IgD-negative memory B cell (primary cell): ENCODE results near the gene ZNF488. TPM values are rescaled to one million over a fixed set of nuclear protein-coding genes. Genes with fewer than 3 reads are reported as not detected.

Experiments used
- H3K27ac Mint-ChIP-seq, 3 donors: one replicate each; pipeline ENCODE4 v1.8.0; 2020 to 2022; ENCODE audit warnings: mild to moderate bottlenecking in 3 of 3, mixed read lengths in 3 of 3, moderate library complexity in 1 of 3
- H3K27me3 Mint-ChIP-seq: one replicate; pipeline ENCODE4 v1.8.0; 2021; ENCODE audit warnings: mixed read lengths
- H3K36me3 Mint-ChIP-seq: one replicate; pipeline ENCODE4 v1.8.0; 2020; ENCODE audit warnings: mild to moderate bottlenecking, mixed read lengths
- H3K4me1 Mint-ChIP-seq, 3 donors: one replicate each; pipeline ENCODE4 v1.8.0; 2020 to 2022; ENCODE audit warnings: mixed read lengths in 3 of 3, mild to moderate bottlenecking in 1 of 3
- H3K4me3 Mint-ChIP-seq, 4 donors: one replicate each; pipeline ENCODE4 v1.8.0; 2020 to 2022; ENCODE audit warnings: mild to moderate bottlenecking in 4 of 4, mixed read lengths in 4 of 4, moderate library complexity in 3 of 4
- H3K9me3 Mint-ChIP-seq, 3 donors: one replicate each; pipeline ENCODE4 v1.8.0; 2020 to 2021; ENCODE audit warnings: mixed read lengths in 3 of 3, mild to moderate bottlenecking in 1 of 3
- polyA plus RNA-seq: library from polyadenylated mRNA; unstranded; fragments of 300-500 nt; fragmentation: Illumina TruSeq; gene quantifications from one replicate; pipeline ENCODE4 v1.2.3, GENCODE V29; 2021

Gene ZNF488
- polyA plus RNA-seq, 1 donor from 2014 or later: not detected

DNA sequence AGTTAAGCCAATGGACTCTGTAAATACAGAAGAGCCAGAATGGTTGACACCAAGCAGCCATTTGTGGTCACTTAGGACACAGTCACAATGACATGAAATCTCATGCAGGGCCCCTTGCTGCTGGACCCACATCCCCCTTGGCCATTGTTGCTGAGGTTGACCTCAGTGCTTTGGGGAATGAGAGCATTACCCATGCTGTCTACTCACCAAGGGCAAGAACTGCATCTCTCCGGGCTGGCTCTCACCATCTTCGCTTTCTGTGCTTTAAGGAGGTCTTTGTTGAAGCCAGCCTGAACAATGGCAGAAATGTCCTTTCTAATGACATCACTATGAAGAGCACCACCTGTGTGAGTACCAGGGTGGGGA is 30.1 kb upstream of the ZNF488 start:
- Mint-ChIP-seq H3K36me3 (no peaks in the 10 kb centered on the region), H3K4me1 (peaks cover 0 to 2% (median 0%) of the 10 kb centered on the region in 3 donors), H3K4me3 (no peak overlapping the region), H3K27me3 (peaks cover 2% of the 10 kb centered on the region), H3K27ac (no peak overlapping the region), H3K9me3 (no peaks in the 10 kb centered on the region)

DNA sequence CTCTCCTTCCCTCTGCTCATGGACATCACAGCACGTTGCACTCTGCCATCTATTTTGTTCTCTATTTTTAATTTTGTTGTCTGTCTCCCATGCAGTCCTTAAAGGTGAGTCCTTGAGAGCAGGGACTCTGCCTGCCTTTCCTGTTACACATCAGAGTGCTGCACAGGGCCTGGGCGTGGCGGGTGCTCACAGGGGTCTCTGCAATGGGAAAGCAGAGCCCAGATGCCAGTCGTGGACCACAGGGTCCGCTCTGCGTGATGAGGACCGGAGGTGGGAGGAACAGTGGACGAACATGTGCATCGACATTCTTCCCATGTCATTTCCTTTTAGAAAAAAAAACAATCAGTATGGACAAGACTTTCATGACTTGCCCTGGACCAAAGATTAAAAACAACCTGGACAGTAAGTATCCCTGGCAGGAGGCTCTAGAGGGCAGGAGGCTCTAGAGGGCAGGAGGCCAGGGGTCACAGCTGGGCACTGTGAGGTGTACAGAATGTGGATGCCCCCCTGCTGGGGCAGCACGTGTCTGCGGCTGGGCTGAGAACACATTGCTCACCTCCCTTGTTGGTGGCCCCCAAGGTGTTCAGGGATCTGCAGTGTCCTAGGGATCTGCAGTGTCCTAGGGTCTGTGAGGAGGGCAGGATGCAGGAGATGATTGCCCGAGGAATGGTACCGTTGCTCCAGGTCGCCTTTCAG is 29.6 kb upstream of the ZNF488 start:
- Mint-ChIP-seq H3K4me1 (peaks cover 0 to 2% (median 0%) of the 10 kb centered on the region in 3 donors), H3K27me3 (no peaks in the 10 kb centered on the region), H3K36me3 (no peaks in the 10 kb centered on the region), H3K9me3 (no peaks in the 10 kb centered on the region), H3K4me3 (no peak overlapping the region), H3K27ac (no peak overlapping the region)

DNA sequence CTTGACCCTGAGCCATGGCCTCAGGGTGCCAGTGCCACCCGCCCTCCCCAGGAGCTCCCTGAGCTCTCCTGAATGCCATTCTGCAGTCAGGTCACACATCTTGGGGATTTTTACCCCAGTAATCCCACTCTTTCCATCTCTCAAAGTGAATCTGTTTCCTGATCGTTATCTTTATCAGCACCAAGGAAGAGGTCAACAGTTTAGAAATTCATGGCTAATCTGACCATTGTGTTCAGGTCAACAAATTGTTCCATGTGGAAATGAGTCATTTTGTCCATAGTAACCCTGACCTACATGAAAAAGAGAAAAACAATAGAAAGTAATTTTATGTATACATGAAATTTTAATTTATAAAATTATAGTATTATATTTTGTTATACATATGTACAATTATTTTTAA is 28.8 kb upstream of the ZNF488 start:
- Mint-ChIP-seq H3K4me1 (peaks cover 0 to 2% (median 0%) of the 10 kb centered on the region in 3 donors), H3K9me3 (no peaks in the 10 kb centered on the region), H3K27ac (no peak overlapping the region), H3K36me3 (no peaks in the 10 kb centered on the region), H3K27me3 (no peaks in the 10 kb centered on the region), H3K4me3 (no peak overlapping the region)

DNA sequence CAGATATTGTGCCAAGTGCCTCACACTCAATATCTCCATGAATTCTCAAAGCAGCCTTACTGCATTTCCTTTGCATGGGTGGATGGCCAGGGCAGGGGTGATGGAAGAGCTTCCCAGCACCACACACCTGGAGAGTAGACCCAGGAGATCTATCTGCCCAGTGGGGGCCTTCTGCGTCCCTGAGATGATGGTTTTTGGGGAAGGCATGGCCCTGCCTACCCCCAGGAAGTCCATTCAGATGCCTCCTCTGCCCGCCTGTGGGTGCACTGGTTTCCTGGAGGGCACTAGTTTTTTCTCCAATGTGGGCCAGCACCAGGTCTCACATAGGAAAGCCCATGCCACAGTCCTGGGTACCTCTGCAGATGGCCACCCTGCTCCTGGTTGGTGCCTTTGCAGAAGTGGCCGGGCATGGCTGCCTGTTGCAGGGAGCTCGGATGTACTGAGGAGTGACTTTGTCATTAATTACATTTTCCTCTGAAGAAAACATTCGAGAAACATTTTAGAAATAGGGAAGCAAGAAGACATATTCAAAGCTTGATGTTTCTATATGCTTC is 28.2 kb upstream of the ZNF488 start:
- Mint-ChIP-seq H3K4me1 (peaks cover 0 to 2% (median 0%) of the 10 kb centered on the region in 3 donors), H3K27me3 (no peaks in the 10 kb centered on the region), H3K36me3 (no peaks in the 10 kb centered on the region), H3K4me3 (no peak overlapping the region), H3K9me3 (no peaks in the 10 kb centered on the region), H3K27ac (no peak overlapping the region)

DNA sequence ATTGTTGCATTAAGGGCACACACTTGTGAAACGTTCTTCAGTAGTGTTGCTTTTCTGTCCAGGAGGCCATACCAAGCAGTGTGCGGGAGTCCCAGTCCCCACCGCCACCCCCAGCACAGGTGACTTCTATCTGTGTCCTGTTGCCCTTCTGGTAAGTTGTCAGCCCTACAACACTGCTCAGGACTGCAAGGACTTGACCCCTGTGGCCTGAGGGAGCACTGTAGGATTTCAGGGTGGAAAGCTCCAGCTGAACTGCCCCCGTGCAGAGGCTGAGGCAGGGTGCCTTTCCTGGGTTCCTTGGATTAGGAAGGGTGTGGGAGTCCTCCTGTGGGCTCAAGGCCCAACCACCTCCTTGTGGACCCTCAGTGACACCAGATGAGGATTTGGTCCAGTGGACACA is 26.8 kb upstream of the ZNF488 start:
- H3K36me3 Mint-ChIP-seq: no peaks in the 10 kb centered on the region

DNA sequence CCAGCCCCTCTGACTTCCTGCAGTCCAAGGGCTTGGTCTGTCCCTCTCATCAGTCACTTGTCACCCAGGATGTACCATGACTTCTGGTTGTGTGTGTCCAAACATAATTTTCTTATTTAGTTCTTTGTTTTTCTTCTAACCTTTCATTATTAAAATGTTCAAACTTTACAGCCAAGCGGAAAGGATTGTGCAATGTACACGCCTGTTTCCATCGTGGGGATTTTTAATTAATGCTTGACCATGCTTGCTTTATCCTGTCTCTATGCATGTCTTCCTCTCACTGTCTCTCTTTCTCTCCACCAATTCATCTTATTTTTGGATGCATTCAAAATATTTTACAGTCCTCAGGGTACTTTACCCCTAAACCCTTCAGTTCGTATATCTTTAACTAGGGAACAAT is 26.2 kb upstream of the ZNF488 start:
- Mint-ChIP-seq H3K4me1 (peaks cover 0 to 2% (median 0%) of the 10 kb centered on the region in 3 donors), H3K36me3 (no peaks in the 10 kb centered on the region), H3K27ac (no peak overlapping the region), H3K27me3 (no peaks in the 10 kb centered on the region), H3K9me3 (no peaks in the 10 kb centered on the region), H3K4me3 (no peak overlapping the region)

More for the DNA sequence above, 26.8 kb upstream of the ZNF488 start:
- Mint-ChIP-seq H3K4me1 (peaks cover 0 to 2% (median 0%) of the 10 kb centered on the region in 3 donors), H3K27ac (no peak overlapping the region), H3K4me3 (no peak overlapping the region), H3K9me3 (no peaks in the 10 kb centered on the region), H3K27me3 (no peaks in the 10 kb centered on the region)

DNA sequence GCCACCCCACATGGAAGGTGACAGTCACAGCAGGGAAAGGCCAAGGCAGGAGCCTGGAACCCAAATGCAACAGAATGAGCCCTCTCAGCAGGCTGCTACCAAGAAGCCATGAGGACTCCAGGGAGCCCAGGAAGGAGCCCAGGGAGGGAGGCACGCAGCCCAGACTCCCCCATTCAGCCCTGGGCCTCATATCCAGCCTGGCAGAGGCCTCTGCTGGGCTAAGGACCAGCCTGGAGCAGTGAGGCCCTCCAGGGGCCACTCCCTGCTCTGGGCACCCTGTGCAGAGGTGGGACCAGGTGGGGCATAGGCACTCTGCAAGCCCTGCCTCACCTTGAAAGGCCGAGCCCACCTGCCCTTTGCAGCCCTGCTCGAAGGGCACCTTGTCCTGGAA is 25.8 kb upstream of the ZNF488 start:
- Mint-ChIP-seq H3K27ac (no peak overlapping the region), H3K36me3 (no peaks in the 10 kb centered on the region), H3K4me3 (no peak overlapping the region), H3K9me3 (no peaks in the 10 kb centered on the region), H3K4me1 (peaks cover 0 to 2% (median 0%) of the 10 kb centered on the region in 3 donors), H3K27me3 (no peaks in the 10 kb centered on the region)

DNA sequence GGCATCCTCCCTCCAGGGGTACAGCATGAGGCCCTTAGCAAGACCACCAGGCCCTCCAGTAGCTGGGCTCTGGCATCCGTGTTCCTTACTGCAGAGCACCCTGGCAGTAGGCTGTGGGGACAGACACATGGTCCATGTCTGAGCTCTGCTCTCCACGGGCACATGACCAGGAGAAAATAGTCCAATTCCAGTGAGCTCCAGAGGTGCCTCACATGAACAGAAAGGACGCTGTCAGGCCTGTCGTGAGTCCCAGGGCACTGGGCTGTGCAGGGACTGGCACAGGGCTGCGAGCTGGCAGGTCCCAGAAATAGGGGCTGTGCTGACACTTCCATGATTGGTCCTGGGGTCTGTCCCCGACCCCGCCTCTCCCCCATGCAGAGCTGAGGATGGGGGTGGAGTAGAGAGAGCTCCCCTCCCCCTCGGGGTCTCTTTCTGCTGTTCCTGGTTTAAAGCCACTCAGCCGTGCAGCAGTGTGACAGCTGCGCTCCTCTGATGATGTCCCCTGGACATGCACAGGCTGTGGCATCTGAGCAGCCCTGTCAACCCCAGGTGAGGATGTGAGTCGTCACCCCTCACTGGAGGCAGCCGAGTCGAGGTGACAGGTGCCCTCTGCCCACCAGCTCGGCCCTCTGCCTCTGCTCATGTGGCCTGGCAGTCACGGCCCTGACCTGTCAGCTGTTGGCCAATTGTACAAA is 25.2 kb upstream of the ZNF488 start:
- Mint-ChIP-seq H3K27ac (no peak overlapping the region), H3K4me1 (peaks cover 0 to 2% (median 0%) of the 10 kb centered on the region in 3 donors), H3K4me3 (no peak overlapping the region), H3K9me3 (no peaks in the 10 kb centered on the region), H3K36me3 (no peaks in the 10 kb centered on the region), H3K27me3 (no peaks in the 10 kb centered on the region)

DNA sequence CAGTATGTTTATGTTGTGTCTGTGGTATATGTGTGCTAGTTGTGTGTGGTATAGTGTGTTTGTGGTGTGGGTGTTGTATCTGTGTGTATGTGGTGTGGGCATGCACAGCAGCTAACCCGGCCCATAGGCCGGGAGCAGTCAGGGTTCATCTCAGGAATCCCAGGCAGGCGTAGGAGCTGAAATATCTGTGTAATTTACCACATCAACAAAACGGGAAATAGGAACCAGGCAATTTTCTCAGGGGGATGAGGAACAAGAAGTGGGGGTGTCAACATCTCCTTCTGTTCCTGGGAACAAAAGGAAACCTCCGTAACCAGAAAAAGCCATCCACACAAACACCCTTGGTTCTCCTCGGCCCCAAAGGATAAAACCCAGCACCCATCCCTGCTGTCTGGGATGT is 24.5 kb upstream of the ZNF488 start:
- Mint-ChIP-seq H3K27me3 (peaks cover 6% of the 10 kb centered on the region), H3K9me3 (no peaks in the 10 kb centered on the region), H3K36me3 (no peaks in the 10 kb centered on the region), H3K27ac (no peak overlapping the region), H3K4me1 (peaks cover 0 to 2% (median 0%) of the 10 kb centered on the region in 3 donors), H3K4me3 (no peak overlapping the region)

DNA sequence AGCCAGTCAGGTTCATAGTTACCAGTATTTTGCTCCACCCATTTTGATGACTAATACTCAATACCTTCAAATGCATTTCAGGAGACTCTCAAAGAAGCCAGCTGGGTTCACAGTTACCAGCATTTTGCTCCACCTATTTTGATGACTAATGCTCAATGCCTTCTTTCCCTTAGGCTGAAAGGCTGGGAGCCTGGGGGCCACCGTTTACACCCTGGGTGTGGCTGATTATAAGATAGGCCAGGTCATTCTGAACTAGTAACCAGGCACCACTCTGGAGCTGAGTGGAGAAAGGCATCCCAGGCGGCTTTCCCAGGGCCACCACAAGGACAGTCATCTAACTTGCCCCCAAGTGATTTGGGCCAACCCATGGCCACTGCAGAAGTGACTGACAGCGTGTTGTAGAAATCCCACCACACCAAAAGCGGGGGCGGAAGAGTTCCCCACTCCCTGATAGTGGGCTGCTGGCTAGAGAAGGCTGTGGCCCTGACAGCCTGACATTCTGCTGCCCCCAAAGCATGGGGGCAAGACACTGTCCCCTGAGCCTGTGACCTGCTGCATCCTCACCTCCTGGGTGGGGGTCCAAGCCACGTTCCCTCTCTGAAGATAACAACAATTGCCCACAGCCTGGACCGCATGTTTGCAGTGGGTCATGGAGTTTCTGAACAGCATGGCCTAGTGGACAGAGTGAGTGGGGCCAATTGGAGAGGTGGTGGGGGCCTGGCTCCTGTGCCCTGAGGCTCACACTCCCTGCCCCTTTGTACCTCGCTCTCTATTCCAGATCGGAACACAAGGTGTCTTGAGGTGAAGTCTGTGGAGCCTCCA is 23.0 kb upstream of the ZNF488 start:
- Mint-ChIP-seq H3K9me3 (no peaks in the 10 kb centered on the region), H3K4me1 (peaks cover 0 to 2% (median 0%) of the 10 kb centered on the region in 3 donors), H3K36me3 (no peaks in the 10 kb centered on the region), H3K4me3 (no peak overlapping the region), H3K27me3 (peaks cover 9% of the 10 kb centered on the region), H3K27ac (no peak overlapping the region)

DNA sequence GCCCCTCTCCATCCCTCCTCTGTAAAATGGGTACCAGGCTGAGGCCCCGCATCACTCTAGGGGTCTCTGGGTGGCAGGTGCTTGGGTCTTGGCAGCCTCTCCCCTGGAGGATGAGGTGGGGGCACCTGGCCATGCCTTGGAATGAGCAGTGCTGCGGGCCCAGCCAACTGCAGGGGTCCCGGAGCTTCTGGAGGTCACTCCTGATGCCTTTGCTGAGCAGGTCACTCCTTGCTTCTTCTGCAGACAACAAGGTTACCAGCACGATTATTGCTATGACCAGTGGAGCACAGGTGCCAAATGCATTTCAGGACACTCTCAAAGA is 22.4 kb upstream of the ZNF488 start:
- Mint-ChIP-seq H3K27ac (no peak overlapping the region), H3K9me3 (no peaks in the 10 kb centered on the region), H3K36me3 (no peaks in the 10 kb centered on the region), H3K4me1 (peaks cover 0 to 2% (median 0%) of the 10 kb centered on the region in 3 donors), H3K27me3 (peaks cover 9% of the 10 kb centered on the region), H3K4me3 (no peak overlapping the region)

DNA sequence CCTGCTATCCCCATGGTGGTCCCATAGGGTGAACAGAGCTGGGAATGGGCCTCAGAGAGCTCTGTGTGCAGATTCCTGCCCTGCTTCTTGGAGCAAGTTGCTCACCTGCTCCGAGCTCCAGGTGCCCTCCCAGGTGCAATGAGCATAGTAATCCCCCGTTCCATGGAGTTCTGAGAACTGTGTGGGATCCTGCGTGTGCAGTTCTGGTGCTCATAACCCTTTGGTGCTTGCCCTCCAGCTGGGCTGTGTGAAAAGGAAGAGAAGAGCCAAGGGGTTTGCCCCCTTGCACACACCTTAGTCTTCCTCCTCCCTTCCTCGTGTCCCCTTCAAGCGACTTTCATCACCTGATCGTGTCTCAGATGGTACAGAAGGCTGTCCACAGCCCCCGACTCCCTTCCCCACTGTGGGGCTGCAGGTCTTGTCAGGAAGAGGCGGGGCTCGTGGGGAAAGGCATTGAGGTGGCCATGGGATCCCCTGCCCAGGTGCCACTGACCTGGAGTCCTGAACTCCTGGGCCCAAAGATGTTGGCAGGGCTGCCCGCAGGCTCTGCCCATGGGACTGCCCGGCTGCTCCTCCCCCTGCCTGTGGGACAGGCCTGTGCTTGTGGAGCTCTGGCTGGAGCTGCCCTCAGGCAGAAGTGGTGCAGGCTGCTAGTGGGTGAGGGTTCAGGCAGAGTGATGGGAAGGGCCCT is 21.9 kb upstream of the ZNF488 start:
- Mint-ChIP-seq H3K9me3 (no peaks in the 10 kb centered on the region), H3K4me1 (peaks cover 0 to 2% (median 0%) of the 10 kb centered on the region in 3 donors), H3K4me3 (no peak overlapping the region), H3K27me3 (peaks cover 9% of the 10 kb centered on the region), H3K27ac (no peak overlapping the region), H3K36me3 (no peaks in the 10 kb centered on the region)

DNA sequence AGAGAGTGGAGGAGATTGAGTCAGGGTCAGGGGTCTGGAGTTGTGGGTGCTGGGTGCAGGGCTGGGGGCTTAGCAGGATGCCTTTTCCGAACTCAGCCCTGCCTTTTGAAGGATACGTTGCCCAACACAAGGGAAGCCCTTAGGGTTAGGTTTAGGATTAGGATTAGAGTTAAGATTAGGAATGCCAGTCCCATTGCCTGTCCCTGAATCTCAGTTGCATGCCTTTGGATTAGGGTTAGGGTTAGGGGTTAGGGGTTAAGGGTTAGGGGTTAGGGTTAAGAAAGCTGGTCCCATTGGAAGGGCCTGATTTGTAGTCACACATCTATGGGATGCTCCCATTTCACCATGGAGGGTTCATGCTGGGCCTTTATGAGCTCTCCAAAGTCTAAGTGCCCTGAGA is 20.8 kb upstream of the ZNF488 start:
- Mint-ChIP-seq H3K27me3 (peaks cover 9% of the 10 kb centered on the region), H3K9me3 (no peaks in the 10 kb centered on the region), H3K4me3 (no peak overlapping the region), H3K4me1 (no peaks in the 10 kb centered on the region), H3K27ac (no peak overlapping the region), H3K36me3 (no peaks in the 10 kb centered on the region)

DNA sequence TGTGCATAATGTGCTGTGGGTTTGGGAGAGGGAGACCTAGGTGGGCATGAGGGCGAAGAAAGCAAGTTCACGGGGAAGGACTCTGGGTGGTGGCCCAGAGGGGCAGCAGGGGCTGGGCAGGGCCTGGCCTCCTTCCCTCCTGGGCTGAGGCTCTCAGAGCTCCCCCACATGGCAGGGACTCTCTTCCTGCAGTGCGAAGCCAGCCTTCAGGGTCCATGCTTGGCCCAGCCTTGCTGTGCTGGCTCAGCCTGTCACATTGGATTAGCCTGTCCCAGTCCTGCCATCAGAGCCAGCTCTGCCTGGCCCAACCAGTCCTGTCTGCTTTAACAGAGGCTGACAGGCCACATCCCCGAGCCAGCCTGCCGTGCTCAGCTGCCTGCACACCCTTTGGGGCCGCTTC is 20.4 kb upstream of the ZNF488 start:
- H3K4me1 Mint-ChIP-seq: no peaks in the 10 kb centered on the region
- no peak overlapping the region for H3K27ac Mint-ChIP-seq
- H3K36me3 Mint-ChIP-seq: no peaks in the 10 kb centered on the region
- H3K9me3 Mint-ChIP-seq: no peaks in the 10 kb centered on the region
- H3K4me3 Mint-ChIP-seq: no peak overlapping the region
- peaks cover 9% of the 10 kb centered on the region for H3K27me3 Mint-ChIP-seq
